GM18868 (cell line): ENCODE results near the gene PSMG3.

Experiments
- ATAC-seq: cut with Tn5 transposase; IDR thresholded peaks from one replicate; pipeline ENCODE4 v1.9.1; 2021; ENCODE audit warnings: mild to moderate bottlenecking, moderate library complexity; ENCODE audit not compliant: unreplicated experiment

The PSMG3 gene

GRCh38 chr7:1580422-1581030, 10.7 kb upstream of the PSMG3 start:
- no peak for ATAC-seq

- peak; percentile 46 for ATAC-seq
Observed at GRCh38 chr7:1579481-1580421, 9.9 kb upstream of the PSMG3 start.

GRCh38 chr7:1578513-1578912, 8.7 kb upstream of the PSMG3 start:
- ATAC-seq: no peak

- no peak for ATAC-seq
Observed at GRCh38 chr7:1576521-1577253, 6.9 kb upstream of the PSMG3 start.

GRCh38 chr7:1575809-1576208, 6.0 kb upstream of the PSMG3 start:
- ATAC-seq: no peak

- no peak for ATAC-seq
Observed at GRCh38 chr7:1572111-1572822, 2.4 kb upstream of the PSMG3 start.

- ATAC-seq: peak; percentile 14
Observed at GRCh38 chr7:1569440-1569832, 396 bp downstream of the PSMG3 start.

GRCh38 chr7:1569016-1569415, 816 bp downstream of the PSMG3 start:
- no peak for ATAC-seq

GRCh38 chr7:1567896-1568510, 1.8 kb downstream of the PSMG3 start:
- ATAC-seq: no peak

GRCh38 chr7:1567049-1567771, 2.6 kb downstream of the PSMG3 start:
- no peak for ATAC-seq

GRCh38 chr7:1566687-1567048, 3.2 kb downstream of the PSMG3 start:
- ATAC-seq: no peak

GRCh38 chr7:1564603-1565022, 5.2 kb downstream of the PSMG3 start:
- ATAC-seq: no peak

- ATAC-seq: no peak
Observed at GRCh38 chr7:1563981-1564602, 5.7 kb downstream of the PSMG3 start.

GRCh38 chr7:1562597-1563051, 7.2 kb downstream of the PSMG3 start:
- ATAC-seq: no peak

- ATAC-seq: no peak
Observed at GRCh38 chr7:1562116-1562515, 7.7 kb downstream of the PSMG3 start.

GRCh38 chr7:1561036-1561940, 8.5 kb downstream of the PSMG3 start:
- no peak for ATAC-seq

GRCh38 chr7:1560620-1561031, 9.2 kb downstream of the PSMG3 start:
- no peak for ATAC-seq
